Hepatocyte (in vitro differentiated cells): ENCODE data around the gene ELK3. TPM values are rescaled to one million over a fixed set of nuclear protein-coding genes. Genes with fewer than 3 reads are reported as not detected.

ENCODE experiments used
- DNase-seq: peaks from one replicate; pipeline ENCODE4 v3.0.0-alpha.2; 2016; ENCODE audit warnings: low spot score
- H2AFZ ChIP-seq: fragments of 200-600 bp; sonication (generic); 2 replicates; pipeline ENCODE4 v1.6.0; 2016; ENCODE audit warnings: antibody characterized with exemption, mild to moderate bottlenecking
- H3K27ac ChIP-seq: fragments of 200-600 bp; sonication (generic); 2 replicates; pipeline ENCODE4 v1.5.1; 2016; ENCODE audit warnings: mild to moderate bottlenecking
- H3K27me3 ChIP-seq: fragments of 200-600 bp; sonication (generic); 2 replicates; pipeline ENCODE4 v1.6.1; 2016
- H3K36me3 ChIP-seq: fragments of 200-600 bp; sonication (generic); replicated peaks from 2 replicates; pipeline ENCODE4 v1.5.1; 2016; ENCODE audit warnings: low read depth; ENCODE audit not compliant: insufficient read depth
- H3K4me1 ChIP-seq: fragments of 200-600 bp; sonication (generic); 2 replicates; pipeline ENCODE4 v1.5.1; 2016; ENCODE audit warnings: mild to moderate bottlenecking, moderate library complexity; ENCODE audit not compliant: insufficient read depth
- H3K4me2 ChIP-seq: fragments of 200-600 bp; sonication (generic); 2 replicates; pipeline ENCODE4 v1.6.0; 2016
- H3K4me3 ChIP-seq: fragments of 200-600 bp; sonication (generic); 2 replicates; pipeline ENCODE4 v1.5.1; 2016; ENCODE audit warnings: mild to moderate bottlenecking
- H3K79me2 ChIP-seq: fragments of 200-600 bp; sonication (generic); 2 replicates; pipeline ENCODE4 v1.6.0; 2017; ENCODE audit warnings: mild to moderate bottlenecking
- H3K9me2 ChIP-seq: fragments of 200-600 bp; sonication (generic); replicated peaks from 2 replicates; pipeline ENCODE4 v1.6.0; 2017; ENCODE audit warnings: mild to moderate bottlenecking; ENCODE audit not compliant: insufficient read depth
- H3K9me3 ChIP-seq: fragments of 200-600 bp; sonication (generic); 2 replicates; pipeline ENCODE4 v1.5.1; 2016; ENCODE audit warnings: low read depth, mild to moderate bottlenecking
- H4K20me1 ChIP-seq: fragments of 200-600 bp; sonication (generic); 2 replicates; pipeline ENCODE4 v1.6.0; 2016; ENCODE audit warnings: mild to moderate bottlenecking; ENCODE audit not compliant: insufficient read depth, poor library complexity, severe bottlenecking
- EZH2 ChIP-seq: fragments of 200-600 bp; sonication (generic); IDR thresholded peaks from 2 replicates; pipeline ENCODE4 v1.6.1; 2016; ENCODE audit warnings: antibody characterized with exemption, mild to moderate bottlenecking, borderline replicate concordance
- EZH2phosphoT487 ChIP-seq: fragments of 200-600 bp; sonication (generic); IDR thresholded peaks from one replicate; pipeline ENCODE4 v1.6.1; 2018; ENCODE audit warnings: antibody characterized with exemption, mild to moderate bottlenecking, low read depth, moderate library complexity; ENCODE audit not compliant: unreplicated experiment, severe bottlenecking
- WGBS: methylation state at CpG from one replicate; pipeline ENCODE4 v1.1.6; 2016; ENCODE audit warnings: low lambda C conversion rate; ENCODE audit errors: missing lambda C conversion rate; 5-methylcytosine and 5-hydroxymethylcytosine counted together
- polyA plus RNA-seq: library from polyadenylated mRNA; unstranded; fragments of >200 nt; fragmentation: Nextera tagmentation; extraction: Ambion mirVana; gene quantifications from 2 replicates; pipeline ENCODE4 v1.2.1, GENCODE V29; 2016
- total RNA-seq: library from RNA; depleted of rRNA; stranded (reverse); fragments of >200 nt; gene quantifications from 2 replicates; pipeline ENCODE4 v1.2.3, GENCODE V29; 2014
- TF ChIP-seq, protein P1 (sequence below): fragments of 200-600 bp; sonication (generic); IDR thresholded peaks from 2 replicates; pipeline ENCODE4 v1.5.1; 2016; ENCODE audit warnings: antibody characterized with exemption, mild to moderate bottlenecking; ENCODE audit not compliant: poor library complexity

The ELK3 gene
- total and polyA plus RNA-seq, 2 experiments from 2014 or later, result 12.1 to 12.9 TPM

DNA sequence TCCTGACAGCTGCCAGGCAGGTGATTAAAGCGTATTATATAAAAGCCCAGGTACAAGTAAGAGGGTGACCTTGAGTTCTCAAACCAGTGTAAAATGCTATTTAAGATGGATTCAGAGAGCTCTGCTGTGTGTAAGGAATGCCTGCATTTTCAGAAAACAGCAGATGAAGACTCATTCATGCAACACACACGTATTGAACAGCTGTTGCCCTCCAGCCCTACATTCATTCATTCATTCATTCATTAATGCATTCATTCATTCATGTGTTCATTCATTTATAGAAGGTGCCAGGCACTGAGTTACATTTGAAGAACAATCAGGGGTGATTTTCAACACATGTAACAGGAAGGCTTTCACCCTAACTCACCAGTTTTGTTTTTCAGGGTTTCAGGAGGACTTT, 27.4 kb upstream of the ELK3 start:
- H3K4me1 ChIP-seq, result no peaks in the 10 kb centered on the region
- no peaks in the 10 kb centered on the region for H3K9me3 ChIP-seq
- no peak for DNase-seq
- H3K36me3 ChIP-seq, result no peaks in the 10 kb centered on the region
- H3K27me3 ChIP-seq, result no peaks in the 10 kb centered on the region
- H3K4me2 ChIP-seq, result no peak overlapping the region
- no peaks in the 10 kb centered on the region for H4K20me1 ChIP-seq
- no peak overlapping the region for H3K4me3 ChIP-seq
- no peak for TF ChIP-seq EZH2
- no peak for TF ChIP-seq EZH2phosphoT487
- TF ChIP-seq, protein P1, sequence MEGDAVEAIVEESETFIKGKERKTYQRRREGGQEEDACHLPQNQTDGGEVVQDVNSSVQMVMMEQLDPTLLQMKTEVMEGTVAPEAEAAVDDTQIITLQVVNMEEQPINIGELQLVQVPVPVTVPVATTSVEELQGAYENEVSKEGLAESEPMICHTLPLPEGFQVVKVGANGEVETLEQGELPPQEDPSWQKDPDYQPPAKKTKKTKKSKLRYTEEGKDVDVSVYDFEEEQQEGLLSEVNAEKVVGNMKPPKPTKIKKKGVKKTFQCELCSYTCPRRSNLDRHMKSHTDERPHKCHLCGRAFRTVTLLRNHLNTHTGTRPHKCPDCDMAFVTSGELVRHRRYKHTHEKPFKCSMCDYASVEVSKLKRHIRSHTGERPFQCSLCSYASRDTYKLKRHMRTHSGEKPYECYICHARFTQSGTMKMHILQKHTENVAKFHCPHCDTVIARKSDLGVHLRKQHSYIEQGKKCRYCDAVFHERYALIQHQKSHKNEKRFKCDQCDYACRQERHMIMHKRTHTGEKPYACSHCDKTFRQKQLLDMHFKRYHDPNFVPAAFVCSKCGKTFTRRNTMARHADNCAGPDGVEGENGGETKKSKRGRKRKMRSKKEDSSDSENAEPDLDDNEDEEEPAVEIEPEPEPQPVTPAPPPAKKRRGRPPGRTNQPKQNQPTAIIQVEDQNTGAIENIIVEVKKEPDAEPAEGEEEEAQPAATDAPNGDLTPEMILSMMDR, result no peak
- WGBS, result 89% methylated on average over 2 of the region's 2 CpGs
- H2AFZ ChIP-seq, result no peak overlapping the region
- H3K79me2 ChIP-seq, result no peaks in the 10 kb centered on the region
- H3K27ac ChIP-seq, result no peak overlapping the region
- H3K9me2 ChIP-seq, result no peaks in the 10 kb centered on the region

DNA sequence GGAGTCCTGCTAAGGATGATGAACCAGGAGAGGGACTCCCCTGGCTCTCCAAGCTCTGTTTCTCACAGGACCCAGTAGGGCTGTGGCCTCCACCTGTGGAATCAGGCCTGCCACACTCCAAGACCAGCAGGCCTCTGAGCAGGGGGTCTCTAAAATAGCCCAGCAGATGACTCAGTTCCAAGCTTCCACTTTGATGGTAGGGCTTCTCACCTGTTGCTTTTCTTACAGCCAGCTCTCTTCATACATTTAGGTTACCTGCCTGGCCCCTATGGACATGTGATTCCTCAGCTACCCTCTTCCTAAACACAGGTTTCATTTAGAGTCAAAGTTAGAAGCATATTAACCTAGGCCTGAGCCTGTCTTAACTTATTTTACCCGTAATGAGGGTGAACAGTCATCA, 26.7 kb upstream of the ELK3 start:
- Histone ChIP-seq H3K4me1 (no peaks in the 10 kb centered on the region), H4K20me1 (no peaks in the 10 kb centered on the region), H3K27ac (no peak overlapping the region), H3K9me2 (no peaks in the 10 kb centered on the region), H3K27me3 (no peaks in the 10 kb centered on the region), H3K4me3 (no peak overlapping the region), H3K79me2 (no peaks in the 10 kb centered on the region), H3K36me3 (no peaks in the 10 kb centered on the region), H2AFZ (no peak overlapping the region), H3K4me2 (no peak overlapping the region), H3K9me3 (no peaks in the 10 kb centered on the region)
- TF ChIP-seq EZH2 (no peak), EZH2phosphoT487 (no peak)
- TF ChIP-seq, protein P1, result no peak
- no peak for DNase-seq
- 88% methylated on average over 1 of the region's 1 CpG for WGBS

DNA sequence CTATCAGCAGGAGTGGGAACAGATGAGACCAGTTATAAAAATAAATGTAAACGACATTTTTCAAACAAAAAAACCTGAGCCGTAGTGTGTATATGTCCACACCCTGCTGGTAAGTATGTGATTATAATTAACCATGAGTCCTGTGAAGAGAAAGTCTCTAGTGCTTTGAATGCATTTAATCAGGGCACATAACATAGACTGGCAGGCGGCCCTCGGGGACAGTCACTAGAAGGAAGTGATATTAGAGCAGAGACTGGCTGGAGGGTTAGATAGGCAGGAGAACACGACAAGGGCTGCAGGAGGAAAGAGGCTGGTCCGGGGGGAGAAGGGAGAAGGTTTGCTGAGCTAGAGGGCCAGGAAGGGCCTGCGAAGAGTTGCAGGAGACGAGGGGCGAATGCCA, 23.8 kb upstream of the ELK3 start:
- Histone ChIP-seq H3K9me3 (no peaks in the 10 kb centered on the region), H3K36me3 (no peaks in the 10 kb centered on the region), H3K4me1 (no peaks in the 10 kb centered on the region), H3K9me2 (no peaks in the 10 kb centered on the region), H3K27me3 (no peaks in the 10 kb centered on the region), H2AFZ (no peak overlapping the region), H3K79me2 (no peaks in the 10 kb centered on the region), H3K4me2 (no peak overlapping the region), H3K27ac (no peak overlapping the region), H3K4me3 (no peak overlapping the region), H4K20me1 (no peaks in the 10 kb centered on the region)
- 72% methylated on average over 9 of the region's 9 CpGs for WGBS
- no peak for DNase-seq
- no peak for TF ChIP-seq EZH2
- TF ChIP-seq, protein P1, result no peak
- no peak for TF ChIP-seq EZH2phosphoT487

DNA sequence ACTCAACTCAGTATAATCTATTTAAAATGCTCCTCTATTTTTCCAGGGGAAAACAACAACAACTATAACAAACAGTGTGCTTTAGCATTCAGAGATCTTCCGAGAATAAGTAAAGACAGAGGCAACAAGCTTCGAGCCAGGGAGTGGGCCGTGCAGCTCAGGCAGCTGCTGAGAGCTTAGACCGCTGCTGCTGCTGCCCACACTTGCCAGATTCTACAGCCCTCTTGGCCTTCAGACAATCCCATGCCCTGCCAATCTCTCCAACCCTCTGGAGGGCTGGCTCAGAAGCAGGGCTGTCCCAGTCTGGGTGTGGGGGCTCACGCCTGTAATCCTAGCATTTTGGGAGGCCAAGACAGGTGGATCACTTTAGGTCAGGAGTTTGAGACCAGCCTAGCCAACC, 23.4 kb upstream of the ELK3 start:
- no peak overlapping the region for H3K27ac ChIP-seq
- no peak overlapping the region for H3K4me3 ChIP-seq
- no peak for DNase-seq
- H3K4me2 ChIP-seq, result no peak overlapping the region
- H3K4me1 ChIP-seq, result no peaks in the 10 kb centered on the region
- no peaks in the 10 kb centered on the region for H3K9me2 ChIP-seq
- no peaks in the 10 kb centered on the region for H4K20me1 ChIP-seq
- no peaks in the 10 kb centered on the region for H3K79me2 ChIP-seq
- no peak for TF ChIP-seq EZH2phosphoT487
- TF ChIP-seq EZH2, result no peak
- TF ChIP-seq, protein P1, result no peak
- H3K36me3 ChIP-seq, result no peaks in the 10 kb centered on the region
- H2AFZ ChIP-seq, result no peak overlapping the region
- no peaks in the 10 kb centered on the region for H3K9me3 ChIP-seq
- WGBS, result 90% methylated on average over 5 of the region's 5 CpGs
- H3K27me3 ChIP-seq, result no peaks in the 10 kb centered on the region
